ENCODE measurements around the gene SLTM.
"Not testable (repeated sequence)": the region's sequence is repeated elsewhere in the genome, so short reads cannot be mapped to it uniquely, and the experiment has no call there.

SLTM gene

GRCh38 chr15:58923284-58923683 lies 10.2 kb downstream of the SLTM start (continued):
- no peak for TF ChIP-seq BCL6B (tag by site-specific recombination; IDR thresholded peaks at IDR 0.05)
- TF ChIP-seq ZNF747 (tag by site-specific recombination; IDR thresholded peaks at IDR 0.05): no peak
- no peak for TF ChIP-seq MZF1 (tag by site-specific recombination; IDR thresholded peaks at IDR 0.05; ENCODE audit: borderline replicate concordance)

- POLR2A ChIA-PET: no interaction called here
- TF ChIP-seq TSHZ1 (tag by site-specific recombination; IDR thresholded peaks at IDR 0.05; ENCODE audit: borderline replicate concordance): no peak
- TF ChIP-seq ZNF37A (tag by site-specific recombination; IDR thresholded peaks at IDR 0.05): no peak
- no peak for TF ChIP-seq ZNF433 (tag by site-specific recombination; IDR thresholded peaks at IDR 0.05; ENCODE audit: low read depth)
- TF ChIP-seq MYNN (tag by site-specific recombination; IDR thresholded peaks at IDR 0.05; ENCODE audit: borderline replicate concordance): no peak
- no peak for TF ChIP-seq ZNF146 (tag by site-specific recombination; IDR thresholded peaks at IDR 0.05)
- TF ChIP-seq KLF7 (tag by site-specific recombination; IDR thresholded peaks at IDR 0.05; ENCODE audit: borderline replicate concordance): no peak
- TF ChIP-seq ZNF416 (tag by site-specific recombination; IDR thresholded peaks at IDR 0.05): no peak
- TF ChIP-seq ZNF571 (tag by site-specific recombination; IDR thresholded peaks at IDR 0.05): no peak
- TF ChIP-seq ZNF792 (tag by site-specific recombination; IDR thresholded peaks at IDR 0.05): no peak
- TF ChIP-seq ZNF174 (tag by site-specific recombination; IDR thresholded peaks at IDR 0.05): no peak
- TF ChIP-seq TRIM28 (IDR thresholded peaks at IDR 0.05; ENCODE audit: borderline replicate concordance, low read length): no peak
- no peak for TF ChIP-seq KLF10 (tag by site-specific recombination; IDR thresholded peaks at IDR 0.05)
- TF ChIP-seq ZNF791 (tag by site-specific recombination; IDR thresholded peaks at IDR 0.05): no peak
- Histone ChIP-seq H3K4me1 (ENCODE audit: control insufficient read depth, insufficient read depth, low read length) (no peaks in the 10 kb centered on the region), H3K9me3 (ENCODE audit: control insufficient read depth, insufficient read depth, low read depth, low read length) (no peaks in the 10 kb centered on the region), H3K27ac (ENCODE audit: extremely low read depth, low read depth, low read length) (no peak overlapping the region), H3K36me3 (ENCODE audit: control insufficient read depth in 2 of 2, insufficient read depth in 1 of 2, low read length in 2 of 2) (peaks cover under 1 to 9% of the 10 kb centered on the region in 2 experiments; a peak in 2 of 3 replicates), H3K4me3 (ENCODE audit: low read depth, low read length) (no peak overlapping the region)
- CTCF ChIA-PET: interaction anchor here (1.2 kb wide), 1 partner anchor 19 kb away, joined by 3 read pairs; no protein-coding TSS in a partner anchor
These were observed 12.2 kb downstream of the SLTM start for GRCh38 chr15:58921267-58921790.

GRCh38 chr15:58920447-58920846 lies 13.0 kb downstream of the SLTM start:
- POLR2A ChIA-PET; H3K4me1 ChIP-seq (ENCODE audit: control insufficient read depth, insufficient read depth, low read length); H3K36me3 ChIP-seq (ENCODE audit: control insufficient read depth in 2 of 2, insufficient read depth in 1 of 2, low read length in 2 of 2); H3K9me3 ChIP-seq (ENCODE audit: control insufficient read depth, insufficient read depth, low read depth, low read length); H3K27ac ChIP-seq (ENCODE audit: extremely low read depth, low read depth, low read length); H3K4me3 ChIP-seq (ENCODE audit: low read depth, low read length); CTCF ChIA-PET: not testable (repeated sequence)
- TF ChIP-seq ZBTB11 (tag by site-specific recombination; conservative IDR thresholded peaks at IDR 0.05; ENCODE audit: low read depth) (peak; percentile 48), ZNF664 (tag by site-specific recombination; IDR thresholded peaks at IDR 0.05) (0 out of 2 replicates have a peak, but pooled peaks have one; percentile 35), ZBTB8A (tag by site-specific recombination; IDR thresholded peaks at IDR 0.05) (0 out of 2 replicates have a peak, but pooled peaks have one; percentile 28), ZNF518A (tag by site-specific recombination; conservative IDR thresholded peaks at IDR 0.05; ENCODE audit: low read depth) (peak; percentile 65), ZNF426 (tag by site-specific recombination; IDR thresholded peaks at IDR 0.05) (peak; percentile 55)

All from HEK293 (cell line).